MM.1S (cell line): ENCODE measurements around the gene NMNAT3.

ENCODE experiments used
- EZH2phosphoT487 ChIP-seq: fragments of 300-600 bp; sonication (generic); IDR thresholded peaks from 2 replicates; pipeline ENCODE4 v1.6.1; 2018; ENCODE audit warnings: antibody characterized with exemption, low read length
- TF ChIP-seq, protein P1 (sequence below): fragments of 300-600 bp; sonication (generic); IDR thresholded peaks from 2 replicates; pipeline ENCODE4 v1.5.1; 2016; ENCODE audit warnings: antibody characterized with exemption, low read length, mixed read lengths

DNA sequence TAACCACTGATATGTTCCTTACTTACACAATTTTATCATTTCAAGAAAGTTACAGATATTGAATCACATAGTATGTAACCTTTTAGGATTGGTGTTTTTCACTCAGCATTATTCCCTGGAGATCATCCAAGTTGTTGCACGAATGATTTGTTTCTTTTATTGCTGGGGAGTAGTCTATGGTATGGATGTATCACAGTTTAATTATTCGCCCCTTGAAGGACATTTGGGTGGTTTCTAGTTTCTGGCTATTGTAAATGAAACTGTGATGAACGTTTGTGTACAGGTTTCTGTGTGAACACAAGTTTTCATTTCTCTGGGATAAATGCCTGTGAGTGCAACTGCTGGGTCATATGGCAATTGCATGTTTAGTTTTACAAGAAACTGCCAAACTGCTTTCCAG lies 68.8 kb downstream of the NMNAT3 start:
- no peak for TF ChIP-seq EZH2phosphoT487
- TF ChIP-seq, protein P1, sequence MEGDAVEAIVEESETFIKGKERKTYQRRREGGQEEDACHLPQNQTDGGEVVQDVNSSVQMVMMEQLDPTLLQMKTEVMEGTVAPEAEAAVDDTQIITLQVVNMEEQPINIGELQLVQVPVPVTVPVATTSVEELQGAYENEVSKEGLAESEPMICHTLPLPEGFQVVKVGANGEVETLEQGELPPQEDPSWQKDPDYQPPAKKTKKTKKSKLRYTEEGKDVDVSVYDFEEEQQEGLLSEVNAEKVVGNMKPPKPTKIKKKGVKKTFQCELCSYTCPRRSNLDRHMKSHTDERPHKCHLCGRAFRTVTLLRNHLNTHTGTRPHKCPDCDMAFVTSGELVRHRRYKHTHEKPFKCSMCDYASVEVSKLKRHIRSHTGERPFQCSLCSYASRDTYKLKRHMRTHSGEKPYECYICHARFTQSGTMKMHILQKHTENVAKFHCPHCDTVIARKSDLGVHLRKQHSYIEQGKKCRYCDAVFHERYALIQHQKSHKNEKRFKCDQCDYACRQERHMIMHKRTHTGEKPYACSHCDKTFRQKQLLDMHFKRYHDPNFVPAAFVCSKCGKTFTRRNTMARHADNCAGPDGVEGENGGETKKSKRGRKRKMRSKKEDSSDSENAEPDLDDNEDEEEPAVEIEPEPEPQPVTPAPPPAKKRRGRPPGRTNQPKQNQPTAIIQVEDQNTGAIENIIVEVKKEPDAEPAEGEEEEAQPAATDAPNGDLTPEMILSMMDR, result no peak
